ENCODE results near the gene UBA6. TPM values are rescaled to one million over a fixed set of nuclear protein-coding genes. Genes with fewer than 3 reads are reported as not detected.

UBA6 gene
- total RNA-seq, 1 experiment from 2014 or later: 72.2 TPM

- no peak for DNase-seq
- no peak overlapping the region for H2AK5ac ChIP-seq (ENCODE audit: insufficient read length, low read length)
- no peaks in the 10 kb centered on the region for H4K20me1 ChIP-seq (ENCODE audit: control insufficient read depth, insufficient read depth, insufficient read length)
- no peak overlapping the region for H3K9ac ChIP-seq (ENCODE audit: extremely low read depth, insufficient read length, low read length)
- H3K79me2 ChIP-seq (ENCODE audit: insufficient read depth, low read length): no peaks in the 10 kb centered on the region
- H3T11ph ChIP-seq (ENCODE audit: low read length): no peak overlapping the region
- H2BK15ac ChIP-seq (ENCODE audit: low read depth, low read length): no peak overlapping the region
- no peaks in the 10 kb centered on the region for H3K27me3 ChIP-seq (ENCODE audit: insufficient read depth, low read length)
- no peak overlapping the region for H2BK20ac ChIP-seq (ENCODE audit: low read depth, low read length, poor library complexity, severe bottlenecking)
- H3K27ac ChIP-seq (ENCODE audit: insufficient read length, low read depth, low read length): no peak overlapping the region
- no peak overlapping the region for H4K8ac ChIP-seq (replicated peaks; ENCODE audit: insufficient read length, low read depth, low read length)
- H3K4me2 ChIP-seq (ENCODE audit: insufficient read depth, insufficient read length, low read length): no peak overlapping the region
- TF ChIP-seq, protein P1, sequence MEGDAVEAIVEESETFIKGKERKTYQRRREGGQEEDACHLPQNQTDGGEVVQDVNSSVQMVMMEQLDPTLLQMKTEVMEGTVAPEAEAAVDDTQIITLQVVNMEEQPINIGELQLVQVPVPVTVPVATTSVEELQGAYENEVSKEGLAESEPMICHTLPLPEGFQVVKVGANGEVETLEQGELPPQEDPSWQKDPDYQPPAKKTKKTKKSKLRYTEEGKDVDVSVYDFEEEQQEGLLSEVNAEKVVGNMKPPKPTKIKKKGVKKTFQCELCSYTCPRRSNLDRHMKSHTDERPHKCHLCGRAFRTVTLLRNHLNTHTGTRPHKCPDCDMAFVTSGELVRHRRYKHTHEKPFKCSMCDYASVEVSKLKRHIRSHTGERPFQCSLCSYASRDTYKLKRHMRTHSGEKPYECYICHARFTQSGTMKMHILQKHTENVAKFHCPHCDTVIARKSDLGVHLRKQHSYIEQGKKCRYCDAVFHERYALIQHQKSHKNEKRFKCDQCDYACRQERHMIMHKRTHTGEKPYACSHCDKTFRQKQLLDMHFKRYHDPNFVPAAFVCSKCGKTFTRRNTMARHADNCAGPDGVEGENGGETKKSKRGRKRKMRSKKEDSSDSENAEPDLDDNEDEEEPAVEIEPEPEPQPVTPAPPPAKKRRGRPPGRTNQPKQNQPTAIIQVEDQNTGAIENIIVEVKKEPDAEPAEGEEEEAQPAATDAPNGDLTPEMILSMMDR (conservative IDR thresholded peaks at IDR 0.05): no peak
- WGBS (ENCODE audit: extremely low coverage, insufficient read length, low lambda C conversion rate): no CpG with 5 or more reads among the region's 1 CpG
- no peak overlapping the region for H3K4me3 Mint-ChIP-seq
- no peaks in the 10 kb centered on the region for H3K23me2 ChIP-seq (ENCODE audit: insufficient read length, low read depth, low read length, poor library complexity, severe bottlenecking)
- H2BK120ac ChIP-seq (ENCODE audit: low read depth, low read length, poor library complexity, severe bottlenecking): no peak overlapping the region
- no peaks in the 10 kb centered on the region for H3K4me1 Mint-ChIP-seq
- H3K36me3 Mint-ChIP-seq (ENCODE audit: insufficient read depth in 1 of 3, low read depth in 3 of 3): peaks cover 0 to 4% (median 1%) of the 10 kb centered on the region in 3 experiments; a peak in 1 of 7 replicates
- H3K27me3 Mint-ChIP-seq (ENCODE audit: low read depth): no peaks in the 10 kb centered on the region; the same call in 1 of the 2 replicates
- H3K27ac Mint-ChIP-seq: no peak overlapping the region
- H3K4ac ChIP-seq (ENCODE audit: low read depth, low read length): no peak overlapping the region
- no peaks in the 10 kb centered on the region for H3K79me1 ChIP-seq (ENCODE audit: insufficient read depth, low read depth, low read length, poor library complexity, severe bottlenecking)
- H3K18ac ChIP-seq (ENCODE audit: insufficient read length, low read depth, low read length): no peak overlapping the region
- H3K9me3 ChIP-seq (ENCODE audit: control insufficient read depth, low read depth, low read length): no peaks in the 10 kb centered on the region
- no peak overlapping the region for H3K14ac ChIP-seq (ENCODE audit: insufficient read depth, low read length)
- H3K9me3 Mint-ChIP-seq: peaks cover 0 to 2% of the 10 kb centered on the region in 2 experiments; a peak in 2 of 5 replicates
- no peak overlapping the region for H3K23ac ChIP-seq (ENCODE audit: insufficient read length, low read depth, low read length)
- H2AFZ ChIP-seq (ENCODE audit: low read length): no peak overlapping the region
- H4K91ac ChIP-seq (ENCODE audit: insufficient read length, low read depth, low read length): no peak overlapping the region
- no peaks in the 10 kb centered on the region for H3K4me1 ChIP-seq (ENCODE audit: insufficient read depth, low read length)
- H3K56ac ChIP-seq (ENCODE audit: insufficient read length, low read depth, low read length): no peak overlapping the region
- H2BK5ac ChIP-seq (ENCODE audit: insufficient read length, low read length): no peak overlapping the region
- H2BK12ac ChIP-seq (ENCODE audit: insufficient read length, low read depth, low read length): no peak overlapping the region
- H4K5ac ChIP-seq (ENCODE audit: insufficient read length, low read depth, low read length): no peak overlapping the region
These were observed 35.3 kb upstream of the UBA6 start for GRCh38 chr4:67736262-67736661.

All from H9 (cell line).